Glutamatergic neuron (in vitro differentiated cells): Measurements from ENCODE around the gene GRB10. TPM values are rescaled to one million over a fixed set of nuclear protein-coding genes. Genes with fewer than 3 reads are reported as not detected.

Experiments
- DNase-seq: peaks from one replicate; pipeline ENCODE4 v3.0.0; 2022
- H3K27ac Mint-ChIP-seq: one replicate; pipeline ENCODE4 v1.8.0; 2020; ENCODE audit warnings: mild to moderate bottlenecking, mixed read lengths, inconsistent platforms; ENCODE audit not compliant: unreplicated experiment
- H3K27me3 Mint-ChIP-seq: one replicate; pipeline ENCODE4 v1.8.0; 2020; ENCODE audit warnings: mild to moderate bottlenecking, moderate library complexity, mixed read lengths, inconsistent platforms; ENCODE audit not compliant: unreplicated experiment
- H3K36me3 Mint-ChIP-seq: one replicate; pipeline ENCODE4 v1.8.0; 2020; ENCODE audit warnings: mild to moderate bottlenecking, mixed read lengths, inconsistent platforms; ENCODE audit not compliant: unreplicated experiment
- H3K4me1 Mint-ChIP-seq: one replicate; pipeline ENCODE4 v1.8.0; 2020; ENCODE audit warnings: mild to moderate bottlenecking, low read depth, mixed read lengths, inconsistent platforms; ENCODE audit not compliant: unreplicated experiment
- H3K4me3 Mint-ChIP-seq: one replicate; pipeline ENCODE4 v1.8.0; 2020; ENCODE audit warnings: mild to moderate bottlenecking, mixed read lengths, inconsistent platforms; ENCODE audit not compliant: unreplicated experiment
- H3K9me3 Mint-ChIP-seq: one replicate; pipeline ENCODE4 v1.8.0; 2020; ENCODE audit warnings: mild to moderate bottlenecking, moderate library complexity, mixed read lengths, inconsistent platforms; ENCODE audit not compliant: unreplicated experiment
- CTCF ChIP-seq: fragments of 200-600 bp; sonication (generic); IDR thresholded peaks from one replicate; pipeline ENCODE4 v1.5.0; 2021; ENCODE audit not compliant: partially characterized antibody, unreplicated experiment
- total RNA-seq: library from RNA; stranded (reverse); fragmentation: NEBNext Ultra II Directional; extraction: Animal tissue kit (Norgen Biotek cat#: 25700); gene quantifications from one replicate; pipeline ENCODE4 v1.2.1, GENCODE V29; 2021; ENCODE audit not compliant: unreplicated experiment

GRB10 gene
- total RNA-seq, 1 donor from 2014 or later: 182 TPM

- no peak for DNase-seq
- peaks cover 12% of the 10 kb centered on the region for H3K9me3 Mint-ChIP-seq
- peaks cover 7% of the 10 kb centered on the region for H3K27me3 Mint-ChIP-seq
- H3K36me3 Mint-ChIP-seq: peaks cover 3% of the 10 kb centered on the region
- H3K27ac Mint-ChIP-seq: peak overlapping the region; percentile 59
- no peak overlapping the region for H3K4me3 Mint-ChIP-seq
- H3K4me1 Mint-ChIP-seq: peaks cover 18% of the 10 kb centered on the region
- TF ChIP-seq CTCF: no peak
These were observed 60.9 kb downstream of the GRB10 start for GRCh38 chr7:50721661-50722259.

GRCh38 chr7:50721160-50721559 lies 61.5 kb downstream of the GRB10 start:
- H3K36me3 Mint-ChIP-seq: peaks cover 3% of the 10 kb centered on the region
- peak overlapping the region; percentile 49 for H3K27ac Mint-ChIP-seq
- peaks cover 13% of the 10 kb centered on the region for H3K9me3 Mint-ChIP-seq
- no peak for TF ChIP-seq CTCF
- H3K4me3 Mint-ChIP-seq: no peak overlapping the region
- peaks cover 18% of the 10 kb centered on the region for H3K4me1 Mint-ChIP-seq
- peaks cover 7% of the 10 kb centered on the region for H3K27me3 Mint-ChIP-seq
- no peak for DNase-seq

- peaks cover 14% of the 10 kb centered on the region for H3K9me3 Mint-ChIP-seq
- H3K27ac Mint-ChIP-seq: no peak overlapping the region
- peaks cover 3% of the 10 kb centered on the region for H3K36me3 Mint-ChIP-seq
- H3K4me1 Mint-ChIP-seq: peaks cover 18% of the 10 kb centered on the region
- peaks cover 7% of the 10 kb centered on the region for H3K27me3 Mint-ChIP-seq
- TF ChIP-seq CTCF: no peak
- H3K4me3 Mint-ChIP-seq: no peak overlapping the region
- DNase-seq: no peak
These were observed 62.4 kb downstream of the GRB10 start for GRCh38 chr7:50720295-50720694.

- DNase-seq: no peak
- H3K4me3 Mint-ChIP-seq: no peak overlapping the region
- no peak for TF ChIP-seq CTCF
- peaks cover 11% of the 10 kb centered on the region for H3K9me3 Mint-ChIP-seq
- H3K27me3 Mint-ChIP-seq: peaks cover 7% of the 10 kb centered on the region
- H3K4me1 Mint-ChIP-seq: peaks cover 16% of the 10 kb centered on the region
- H3K27ac Mint-ChIP-seq: no peak overlapping the region
- peaks cover 3% of the 10 kb centered on the region for H3K36me3 Mint-ChIP-seq
These were observed 63.8 kb downstream of the GRB10 start for GRCh38 chr7:50718876-50719275.

GRCh38 chr7:50718311-50718710 lies 64.4 kb downstream of the GRB10 start:
- no peak for TF ChIP-seq CTCF
- peaks cover 3% of the 10 kb centered on the region for H3K36me3 Mint-ChIP-seq
- H3K27ac Mint-ChIP-seq: no peak overlapping the region
- peaks cover 10% of the 10 kb centered on the region for H3K9me3 Mint-ChIP-seq
- H3K4me3 Mint-ChIP-seq: no peak overlapping the region
- DNase-seq: no peak
- H3K27me3 Mint-ChIP-seq: peaks cover 7% of the 10 kb centered on the region
- peaks cover 16% of the 10 kb centered on the region for H3K4me1 Mint-ChIP-seq
